HG02571 (cell line): ENCODE results near the gene CTBP2.
"Not testable (repeated sequence)": the region's sequence is repeated elsewhere in the genome, so short reads cannot be mapped to it uniquely, and the experiment has no call there.

Experiments used
- ATAC-seq: cut with Tn5 transposase; IDR thresholded peaks from one replicate; pipeline ENCODE4 v1.9.1; 2021; ENCODE audit warnings: mild to moderate bottlenecking, moderate library complexity; ENCODE audit not compliant: unreplicated experiment

Gene CTBP2

GRCh38 chr10:125186431-125187170 lies 26.2 kb upstream of the CTBP2 start:
- no peak for ATAC-seq

GRCh38 chr10:125179107-125179506 lies 18.7 kb upstream of the CTBP2 start:
- ATAC-seq, result not testable (repeated sequence)

DNA sequence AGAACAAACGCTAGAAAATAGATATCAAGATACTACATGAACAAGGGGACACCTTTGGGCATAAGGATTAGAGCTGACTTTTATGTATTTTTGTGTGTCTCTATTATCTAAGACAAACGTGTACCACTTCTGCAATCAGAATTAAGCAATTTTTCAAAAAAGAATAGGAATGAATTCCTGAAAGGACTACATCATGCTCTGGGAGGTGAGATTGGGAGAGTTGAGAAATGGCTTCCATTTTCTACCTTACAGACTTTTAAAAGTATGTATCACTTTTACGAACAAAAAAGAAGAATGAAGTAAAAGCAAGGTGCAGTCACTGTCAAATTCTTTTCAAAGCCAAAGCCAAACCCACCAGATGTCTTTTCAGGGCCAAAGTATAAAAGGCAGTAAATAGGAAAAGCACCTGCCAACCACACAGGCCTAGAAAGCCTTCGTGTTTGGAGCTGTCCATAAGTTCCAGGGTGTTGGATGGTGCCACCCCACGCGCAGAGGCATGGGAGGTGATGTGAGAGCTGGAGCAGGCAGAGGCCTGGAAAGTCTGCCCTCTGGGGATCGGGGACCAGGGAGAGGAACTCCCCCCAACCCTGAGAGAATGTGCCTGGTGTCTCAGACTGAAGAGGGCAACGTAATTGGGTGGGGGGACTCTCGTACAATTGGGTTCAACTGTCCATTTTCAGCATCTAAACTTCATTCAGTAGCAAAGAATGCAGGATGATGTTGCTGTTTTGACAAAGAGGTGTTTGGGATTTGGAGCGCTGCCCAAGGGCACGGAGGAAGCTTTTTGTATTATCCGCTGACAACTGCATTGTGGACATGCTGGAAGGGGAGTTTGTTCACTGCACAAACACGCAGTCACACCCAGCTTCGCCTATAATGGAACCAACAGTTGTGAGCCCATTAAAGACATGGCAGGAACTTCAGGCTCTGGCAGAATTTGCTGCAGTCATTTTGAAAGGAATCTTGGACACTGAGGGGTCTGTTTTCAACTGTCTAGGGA lies 17.6 kb upstream of the CTBP2 start:
- ATAC-seq, result no peak

- no peak for ATAC-seq
Observed at GRCh38 chr10:125175807-125176206, 15.4 kb upstream of the CTBP2 start.

DNA sequence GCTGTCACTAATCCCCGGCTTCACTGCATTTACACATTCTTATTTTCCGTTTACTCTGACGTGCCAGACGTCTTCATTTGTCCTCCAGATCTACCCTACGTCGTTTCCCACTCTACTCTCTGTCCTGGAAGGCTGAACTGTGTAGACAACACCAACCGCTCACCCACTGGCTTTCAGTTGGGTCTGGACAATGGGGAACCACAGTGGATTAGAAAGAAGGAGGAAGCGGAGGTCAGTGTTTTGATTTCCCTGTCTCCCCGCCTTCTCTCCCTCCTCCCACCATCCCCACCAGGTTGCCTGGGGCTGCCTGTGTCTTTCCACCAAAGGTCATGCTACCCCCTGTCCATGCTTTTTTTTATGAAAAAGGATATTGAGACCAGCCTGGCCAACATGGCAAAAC lies 14.0 kb upstream of the CTBP2 start:
- ATAC-seq, result no peak

GRCh38 chr10:125172694-125173093 lies 12.3 kb upstream of the CTBP2 start:
- no peak for ATAC-seq

- no peak for ATAC-seq
Observed at GRCh38 chr10:125171402-125172306, 11.3 kb upstream of the CTBP2 start.

- ATAC-seq, result no peak
Observed at GRCh38 chr10:125169915-125170314, 9.6 kb upstream of the CTBP2 start.

DNA sequence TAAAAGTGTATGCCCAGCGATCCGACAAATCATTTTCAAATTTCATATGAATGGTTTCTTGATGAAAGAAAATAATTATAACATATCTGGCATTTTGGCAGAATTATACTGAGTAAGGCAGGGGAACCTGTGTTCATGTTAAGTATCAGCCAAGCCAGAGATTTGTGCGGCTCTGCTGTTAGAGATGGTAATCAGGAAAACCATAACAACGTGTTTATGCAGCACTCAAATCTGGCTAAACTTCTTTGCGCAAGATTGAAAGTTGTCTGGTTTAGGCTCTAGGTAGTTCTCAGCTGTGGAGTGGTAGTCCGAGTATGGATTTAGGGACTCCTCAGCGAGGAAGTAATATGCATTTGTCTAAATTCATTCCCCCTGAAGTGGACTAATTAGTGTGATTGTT lies 8.9 kb upstream of the CTBP2 start:
- no peak for ATAC-seq

DNA sequence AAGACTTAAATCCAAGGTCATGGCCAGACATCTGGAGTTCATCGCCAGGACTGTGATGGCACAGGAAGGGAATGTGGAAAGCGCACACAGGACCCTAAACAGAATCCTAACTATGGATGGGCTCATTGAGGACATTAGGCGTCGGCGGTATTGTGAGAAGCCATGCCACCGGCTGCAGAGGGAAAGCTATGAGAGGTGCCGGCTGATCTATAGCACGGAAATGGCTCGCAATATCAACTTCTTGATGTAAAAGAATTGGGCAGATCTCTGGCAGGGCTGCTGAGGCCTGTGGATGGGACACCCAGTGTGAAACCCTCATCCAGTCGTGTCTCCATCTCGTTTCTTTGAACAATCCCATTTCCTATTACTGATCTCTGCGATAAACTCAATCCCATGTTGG lies 6.3 kb upstream of the CTBP2 start:
- ATAC-seq, result no peak

DNA sequence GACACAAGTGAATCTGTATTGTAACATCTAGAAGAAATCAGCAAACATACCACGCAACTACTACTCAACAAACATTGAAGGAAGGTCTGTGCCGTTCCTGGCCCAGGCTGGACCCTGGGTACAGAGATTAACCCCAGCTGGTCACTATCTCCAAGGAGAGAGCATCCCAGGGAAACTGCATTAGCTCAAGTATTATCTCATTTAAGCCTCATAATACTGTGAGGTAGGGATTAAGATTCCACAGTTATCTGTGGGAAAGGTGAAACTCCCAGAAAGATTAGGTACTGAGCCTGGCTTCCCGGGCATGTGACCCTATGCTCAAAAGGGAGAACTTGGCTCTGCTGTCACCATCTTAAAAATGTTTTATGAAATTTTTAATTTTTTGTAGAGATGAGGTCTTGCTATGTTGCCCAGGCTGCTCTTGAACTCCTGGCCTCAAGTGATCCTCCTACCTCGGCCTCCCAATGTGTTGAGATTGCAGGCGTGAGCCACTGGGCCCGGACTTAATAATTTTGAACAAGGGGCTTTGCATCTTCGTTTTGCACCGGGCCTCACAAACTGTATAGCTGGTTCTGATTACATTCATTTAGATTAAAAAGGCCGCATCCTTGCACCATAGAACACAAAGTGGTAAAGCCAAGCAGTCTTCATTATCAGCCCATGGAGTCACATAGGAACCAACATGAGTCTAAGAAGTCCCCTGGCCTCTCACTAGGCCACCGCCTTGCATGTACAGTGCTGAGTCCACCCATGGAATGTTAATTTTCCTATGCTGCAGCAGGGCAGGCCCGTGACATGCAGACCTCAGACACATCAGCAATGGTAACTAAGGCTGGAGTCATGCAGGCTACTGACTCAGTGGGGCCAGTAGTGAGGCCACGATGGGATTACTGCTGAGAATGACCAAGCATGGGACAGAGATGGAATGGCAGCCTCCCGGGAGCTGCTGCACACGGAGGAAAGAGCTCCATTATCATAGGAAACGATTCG lies 5.5 kb upstream of the CTBP2 start:
- ATAC-seq, result no peak

DNA sequence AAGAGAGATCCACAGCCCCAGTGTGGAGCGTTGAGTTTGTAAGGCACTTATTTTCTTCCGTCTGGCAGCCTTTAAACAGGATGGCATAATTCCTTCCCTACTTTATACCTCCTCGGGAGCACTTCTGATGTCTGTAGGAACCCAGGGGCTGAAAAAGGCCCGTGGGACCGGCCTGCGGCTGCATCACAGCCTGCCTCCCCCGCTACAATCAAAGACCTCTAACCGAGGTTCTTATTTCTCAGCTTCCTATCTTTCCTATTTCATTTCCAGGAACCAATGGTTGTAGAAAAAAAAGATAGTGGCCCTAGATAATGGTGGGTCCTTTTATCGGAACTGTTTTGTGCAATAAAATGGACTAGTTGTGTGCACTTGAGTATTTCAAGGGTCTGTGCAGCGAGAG lies 4.1 kb upstream of the CTBP2 start:
- no peak for ATAC-seq

DNA sequence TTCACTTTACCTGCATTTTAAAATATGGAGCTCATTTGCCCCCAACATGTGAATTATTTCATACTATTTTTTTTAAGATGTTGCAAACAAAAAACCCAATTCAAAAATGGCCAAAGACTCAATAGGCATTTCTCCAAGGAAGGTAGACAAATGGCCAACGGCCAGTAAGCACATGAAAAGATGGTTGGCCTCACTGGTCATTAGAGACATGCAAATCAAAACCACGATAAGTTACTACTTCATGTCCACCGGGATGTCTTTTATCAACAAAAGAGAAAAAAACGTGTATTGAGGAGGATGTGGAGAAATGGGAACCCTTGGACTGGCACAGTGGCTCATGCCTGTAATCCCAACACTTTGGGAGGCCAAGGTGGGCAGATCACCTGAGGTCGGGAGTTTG lies 3.4 kb upstream of the CTBP2 start:
- ATAC-seq, result no peak

DNA sequence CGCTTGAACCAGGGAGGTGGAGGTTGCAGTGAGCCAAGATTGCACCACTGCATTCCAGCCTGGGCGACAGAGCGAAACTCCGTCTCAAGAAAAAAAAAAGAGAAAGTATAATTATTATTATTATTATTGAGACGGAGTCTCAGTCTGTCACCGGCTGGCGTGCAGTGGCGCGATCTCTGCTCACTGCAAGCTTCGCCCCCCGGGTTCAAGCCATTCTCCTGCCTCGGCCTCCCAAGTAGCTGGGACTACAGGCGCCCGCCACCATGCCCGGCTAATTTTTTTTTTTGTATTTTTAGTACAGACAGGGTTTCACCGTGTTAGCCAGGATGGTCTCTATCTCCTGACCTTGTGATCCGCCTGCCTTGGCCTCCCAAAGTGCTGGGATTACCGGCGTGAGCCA lies 2.9 kb upstream of the CTBP2 start:
- ATAC-seq, result not testable (repeated sequence)

DNA sequence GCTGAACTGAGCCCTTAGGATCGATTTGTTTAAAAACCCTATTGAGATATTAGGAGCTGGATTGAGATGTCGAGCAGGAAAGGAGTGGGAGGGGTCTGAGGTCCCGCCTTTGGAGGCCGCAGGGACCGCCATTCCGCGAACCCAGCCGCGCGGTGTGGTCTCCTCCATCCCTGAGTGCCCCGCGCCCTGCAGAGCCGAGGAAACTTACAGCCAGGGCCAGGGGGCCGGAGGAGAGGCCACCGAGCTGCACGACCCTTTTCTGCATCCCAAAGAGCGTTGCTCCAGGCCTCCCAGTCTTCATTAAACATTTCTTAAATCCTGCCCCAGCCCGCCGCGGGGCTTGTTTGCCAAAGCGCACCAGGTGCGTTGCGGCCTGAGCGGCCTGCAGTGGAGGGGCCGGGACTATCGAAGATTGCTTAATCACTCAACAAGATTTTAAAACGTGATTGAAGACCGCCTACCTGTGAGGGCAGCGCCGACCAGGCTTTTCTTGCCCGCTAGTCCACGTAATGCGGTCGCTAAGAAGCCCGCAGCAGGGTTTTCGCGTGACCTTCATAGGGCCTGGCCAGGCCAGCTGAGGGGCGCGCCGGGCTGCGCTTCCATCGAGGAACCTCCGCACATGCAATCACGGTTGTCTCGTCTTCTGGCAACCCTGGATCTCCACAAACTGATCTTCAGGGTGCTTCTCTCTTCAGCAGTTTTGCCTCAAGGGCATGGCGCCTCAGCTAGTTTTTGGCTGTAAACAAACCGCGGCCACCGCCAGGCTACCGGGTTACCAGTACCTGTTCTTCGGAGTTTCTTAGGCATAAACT lies 2.0 kb upstream of the CTBP2 start:
- no peak for ATAC-seq

GRCh38 chr10:125161707-125162119 lies 1.4 kb upstream of the CTBP2 start:
- ATAC-seq, result no peak

- no peak for ATAC-seq
Observed at GRCh38 chr10:125160856-125161706, 718 bp upstream of the CTBP2 start.

DNA sequence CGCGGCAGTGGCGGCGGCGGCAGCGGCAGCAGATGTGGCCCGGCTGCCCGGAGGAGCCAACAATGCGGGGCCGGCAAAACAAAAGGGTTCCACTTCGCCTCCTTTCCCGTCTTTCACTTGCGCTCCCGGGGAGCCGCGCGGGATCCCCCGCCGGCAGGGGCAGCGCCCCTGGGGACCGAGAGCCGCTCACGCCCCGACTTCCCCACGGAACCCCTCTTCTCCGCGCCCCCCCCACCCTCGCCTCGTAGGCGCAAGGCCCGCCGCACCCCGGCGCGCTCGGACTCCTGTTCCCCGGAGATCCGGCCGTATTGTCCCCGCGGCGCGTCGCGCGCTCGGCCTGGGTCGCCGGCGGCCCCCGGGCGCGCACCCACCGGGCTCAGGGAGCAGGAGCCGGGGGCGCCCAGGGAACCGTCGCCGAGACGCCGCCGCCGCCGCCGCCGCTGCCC lies 854 bp downstream of the CTBP2 start:
- no peak for ATAC-seq
